ENCODE results near the gene RIF1. TPM values are rescaled to one million over a fixed set of nuclear protein-coding genes. Genes with fewer than 3 reads are reported as not detected.

Gene RIF1
- total RNA-seq, 1 donor from 2014 or later = 39.1 TPM

DNA sequence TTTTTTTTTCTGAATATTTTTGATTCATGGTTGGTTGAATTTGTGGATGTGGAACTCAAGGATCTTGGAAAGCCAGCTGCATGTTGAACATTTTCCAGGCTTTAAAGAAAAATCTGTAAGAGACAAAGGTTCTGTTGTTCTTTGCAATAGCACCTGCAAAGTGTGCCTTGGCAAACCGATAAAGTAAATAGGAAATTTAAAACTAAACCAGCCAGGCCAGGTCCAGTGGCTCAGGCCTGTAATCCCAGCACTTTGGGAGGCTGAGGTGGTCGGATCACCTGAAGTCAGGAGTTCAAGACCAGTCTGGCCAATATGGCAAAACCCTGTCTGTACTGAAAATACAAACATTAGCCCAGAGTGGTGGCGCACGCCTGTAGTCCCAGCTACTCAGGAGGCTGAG is 74.4 kb downstream of the RIF1 start:
- no peaks in the 10 kb centered on the region for H3K4me1 ChIP-seq (ENCODE audit: insufficient read depth, low read length)
- Mint-ChIP-seq H3K4me3 (ENCODE audit: unreplicated experiment) (no peak overlapping the region), H3K27me3 (ENCODE audit: low read depth, unreplicated experiment) (no peaks in the 10 kb centered on the region), H3K27ac (ENCODE audit: unreplicated experiment) (no peak overlapping the region), H3K9me3 (ENCODE audit: unreplicated experiment) (no peaks in the 10 kb centered on the region), H3K4me1 (ENCODE audit: low read depth, unreplicated experiment) (no peaks in the 10 kb centered on the region), H3K36me3 (ENCODE audit: low read depth, unreplicated experiment) (peaks cover 22% of the 10 kb centered on the region)
- no peak overlapping the region for H3K4me2 ChIP-seq (ENCODE audit: low read length)
- H4K20me1 ChIP-seq (ENCODE audit: insufficient read depth, low read length) = no peaks in the 10 kb centered on the region
- H3K27ac ChIP-seq (ENCODE audit: low read depth, low read length) = no peak overlapping the region
- H3K27me3 ChIP-seq (ENCODE audit: insufficient read depth, low read length) = no peaks in the 10 kb centered on the region
- no peak overlapping the region for H2AFZ ChIP-seq (ENCODE audit: low read depth, low read length)
- no peak overlapping the region for H3K9ac ChIP-seq (ENCODE audit: low read length)
- FAIRE-seq (no peak), DNase-seq (ENCODE audit: low read depth) (no peak)
- no peaks in the 10 kb centered on the region for H3K79me2 ChIP-seq (ENCODE audit: insufficient read depth, low read length)
- no peaks in the 10 kb centered on the region for H3K9me3 ChIP-seq (ENCODE audit: insufficient read depth, low read depth, low read length)
- no peak overlapping the region for H3K4me3 ChIP-seq (ENCODE audit: insufficient read depth, low read depth, low read length)
- peaks cover 4% of the 10 kb centered on the region for H3K36me3 ChIP-seq (ENCODE audit: insufficient read depth, low read length)
- TF ChIP-seq, protein P1, sequence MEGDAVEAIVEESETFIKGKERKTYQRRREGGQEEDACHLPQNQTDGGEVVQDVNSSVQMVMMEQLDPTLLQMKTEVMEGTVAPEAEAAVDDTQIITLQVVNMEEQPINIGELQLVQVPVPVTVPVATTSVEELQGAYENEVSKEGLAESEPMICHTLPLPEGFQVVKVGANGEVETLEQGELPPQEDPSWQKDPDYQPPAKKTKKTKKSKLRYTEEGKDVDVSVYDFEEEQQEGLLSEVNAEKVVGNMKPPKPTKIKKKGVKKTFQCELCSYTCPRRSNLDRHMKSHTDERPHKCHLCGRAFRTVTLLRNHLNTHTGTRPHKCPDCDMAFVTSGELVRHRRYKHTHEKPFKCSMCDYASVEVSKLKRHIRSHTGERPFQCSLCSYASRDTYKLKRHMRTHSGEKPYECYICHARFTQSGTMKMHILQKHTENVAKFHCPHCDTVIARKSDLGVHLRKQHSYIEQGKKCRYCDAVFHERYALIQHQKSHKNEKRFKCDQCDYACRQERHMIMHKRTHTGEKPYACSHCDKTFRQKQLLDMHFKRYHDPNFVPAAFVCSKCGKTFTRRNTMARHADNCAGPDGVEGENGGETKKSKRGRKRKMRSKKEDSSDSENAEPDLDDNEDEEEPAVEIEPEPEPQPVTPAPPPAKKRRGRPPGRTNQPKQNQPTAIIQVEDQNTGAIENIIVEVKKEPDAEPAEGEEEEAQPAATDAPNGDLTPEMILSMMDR (IDR thresholded peaks at IDR 0.05; ENCODE audit: insufficient read depth, low read depth, low read length) = no peak
- TF ChIP-seq EZH2 (IDR thresholded peaks at IDR 0.05; ENCODE audit: insufficient read depth, low read length) = no peak

DNA sequence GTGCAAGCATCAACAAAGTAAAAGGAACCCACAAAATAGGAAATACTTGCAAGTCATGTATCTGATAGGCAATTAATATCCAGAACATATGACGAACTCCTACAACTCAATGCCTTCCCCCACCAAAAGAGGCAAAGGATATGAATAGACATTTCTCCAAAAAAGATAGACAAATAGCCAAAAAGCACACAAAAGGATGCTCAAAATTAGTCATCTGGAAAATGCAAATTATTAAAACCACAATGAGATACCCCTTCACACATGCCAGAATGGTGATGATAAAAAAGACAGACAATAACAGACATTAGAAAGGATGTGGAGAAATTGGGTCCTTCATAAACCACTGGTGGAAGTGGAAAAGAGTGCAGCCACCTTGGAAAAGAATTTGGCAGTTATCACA is 76.4 kb downstream of the RIF1 start:
- Histone ChIP-seq H3K4me1 (ENCODE audit: insufficient read depth, low read length) (no peaks in the 10 kb centered on the region), H3K4me3 (ENCODE audit: insufficient read depth, low read depth, low read length) (no peak overlapping the region), H4K20me1 (ENCODE audit: insufficient read depth, low read length) (no peaks in the 10 kb centered on the region), H3K9ac (ENCODE audit: low read length) (no peak overlapping the region), H3K9me3 (ENCODE audit: insufficient read depth, low read depth, low read length) (no peaks in the 10 kb centered on the region), H2AFZ (ENCODE audit: low read depth, low read length) (no peak overlapping the region), H3K4me2 (ENCODE audit: low read length) (no peak overlapping the region), H3K36me3 (ENCODE audit: insufficient read depth, low read length) (no peaks in the 10 kb centered on the region), H3K27ac (ENCODE audit: low read depth, low read length) (no peak overlapping the region), H3K79me2 (ENCODE audit: insufficient read depth, low read length) (no peaks in the 10 kb centered on the region), H3K27me3 (ENCODE audit: insufficient read depth, low read length) (no peaks in the 10 kb centered on the region)
- TF ChIP-seq, protein P1 (IDR thresholded peaks at IDR 0.05; ENCODE audit: insufficient read depth, low read depth, low read length) = no peak
- TF ChIP-seq EZH2 (IDR thresholded peaks at IDR 0.05; ENCODE audit: insufficient read depth, low read length) = no peak
- H3K9me3 Mint-ChIP-seq (ENCODE audit: unreplicated experiment) = no peaks in the 10 kb centered on the region
- H3K4me3 Mint-ChIP-seq (ENCODE audit: unreplicated experiment) = no peak overlapping the region
- H3K27me3 Mint-ChIP-seq (ENCODE audit: low read depth, unreplicated experiment) = no peaks in the 10 kb centered on the region
- no peaks in the 10 kb centered on the region for H3K4me1 Mint-ChIP-seq (ENCODE audit: low read depth, unreplicated experiment)
- no peak overlapping the region for H3K27ac Mint-ChIP-seq (ENCODE audit: unreplicated experiment)
- FAIRE-seq (peak; percentile 50), DNase-seq (ENCODE audit: low read depth) (no peak)
- peaks cover 22% of the 10 kb centered on the region for H3K36me3 Mint-ChIP-seq (ENCODE audit: low read depth, unreplicated experiment)

GRCh38 chr2:151490276-151490675 is 80.6 kb downstream of the RIF1 start:
- no peak overlapping the region for H3K27ac ChIP-seq (ENCODE audit: low read depth, low read length)
- Mint-ChIP-seq H3K4me1 (ENCODE audit: low read depth, unreplicated experiment) (no peaks in the 10 kb centered on the region), H3K36me3 (ENCODE audit: low read depth, unreplicated experiment) (peaks cover 12% of the 10 kb centered on the region), H3K27me3 (ENCODE audit: low read depth, unreplicated experiment) (no peaks in the 10 kb centered on the region), H3K27ac (ENCODE audit: unreplicated experiment) (no peak overlapping the region), H3K9me3 (ENCODE audit: unreplicated experiment) (no peaks in the 10 kb centered on the region), H3K4me3 (ENCODE audit: unreplicated experiment) (no peak overlapping the region)
- H3K9me3 ChIP-seq (ENCODE audit: insufficient read depth, low read depth, low read length) = no peaks in the 10 kb centered on the region
- H3K36me3 ChIP-seq (ENCODE audit: insufficient read depth, low read length) = no peaks in the 10 kb centered on the region
- H4K20me1 ChIP-seq (ENCODE audit: insufficient read depth, low read length) = no peaks in the 10 kb centered on the region
- no peaks in the 10 kb centered on the region for H3K27me3 ChIP-seq (ENCODE audit: insufficient read depth, low read length)
- DNase-seq (ENCODE audit: low read depth) (no peak), FAIRE-seq (no peak)
- H2AFZ ChIP-seq (ENCODE audit: low read depth, low read length) = no peak overlapping the region
- H3K9ac ChIP-seq (ENCODE audit: low read length) = no peak overlapping the region
- H3K79me2 ChIP-seq (ENCODE audit: insufficient read depth, low read length) = no peaks in the 10 kb centered on the region
- TF ChIP-seq, protein P1 (IDR thresholded peaks at IDR 0.05; ENCODE audit: insufficient read depth, low read depth, low read length) = no peak
- no peak for TF ChIP-seq EZH2 (IDR thresholded peaks at IDR 0.05; ENCODE audit: insufficient read depth, low read length)
- no peak overlapping the region for H3K4me3 ChIP-seq (ENCODE audit: insufficient read depth, low read depth, low read length)
- H3K4me1 ChIP-seq (ENCODE audit: insufficient read depth, low read length) = no peaks in the 10 kb centered on the region
- H3K4me2 ChIP-seq (ENCODE audit: low read length) = no peak overlapping the region
